Sigmoid colon (tissue), 4 donors: ENCODE data around the gene ADD2.

Experiments used
- CTCF ChIP-seq, 4 experiments: fragments of 450-650 bp in 3 of 4; fragments of 200-600 bp in 1 of 4; IDR thresholded peaks; one replicate each; pipeline ENCODE4 v1.5.1; 2016 to 2019; ENCODE audit warnings: antibody characterized with exemption in 4 of 4, mild to moderate bottlenecking in 3 of 4, moderate library complexity in 2 of 4
- POLR2A ChIP-seq, 2 donors: fragments of 450-650 bp; IDR thresholded peaks; one replicate each; pipeline ENCODE4 v1.6.1; 2016; ENCODE audit warnings: antibody characterized with exemption in 2 of 2, mild to moderate bottlenecking in 2 of 2, moderate library complexity in 2 of 2
- POLR2AphosphoS5 ChIP-seq, 4 donors: sonication (generic); formaldehyde crosslinking; IDR thresholded peaks; one replicate each; pipeline ENCODE4 v1.6.1; 2017; ENCODE audit warnings: antibody characterized with exemption in 4 of 4

- TF ChIP-seq POLR2A (IDR thresholded peaks at IDR 0.05): no peak
- no peak for TF ChIP-seq CTCF (IDR thresholded peaks at IDR 0.05)
- TF ChIP-seq POLR2AphosphoS5 (IDR thresholded peaks at IDR 0.05): no peak
Observed at GRCh38 chr2:70775141-70775540, 7.1 kb upstream of the ADD2 start.
